IMR-90 (cell line): Measurements from ENCODE around the gene TDRD7. TPM values are rescaled to one million over a fixed set of nuclear protein-coding genes. Genes with fewer than 3 reads are reported as not detected.

Experiments used
- ATAC-seq: fragments of 200-7000 bp; cut with Tn5 transposase; 2 replicates; pipeline ENCODE4 v1.9.1; 2020; ENCODE audit warnings: low read depth, mild to moderate bottlenecking, moderate library complexity
- BruUV-seq: library from RNA; stranded (reverse); fragments of 400-500 nt; replicated peaks from 2 replicates; lab custom pipeline; 2021; lab: Mats Ljungman, UMichigan
- CTCF ChIA-PET: fragments of 300-600 bp; formaldehyde crosslinking; extraction: SDS; loops from one replicate; lab custom pipeline; 2021; ENCODE audit warnings: antibody characterized with exemption; lab: Yijun Ruan, JAX
- POLR2A ChIA-PET: fragments of 300-600 bp; sonication (Branson Sonifier 250); formaldehyde crosslinking; loops from one replicate; lab custom pipeline; 2022; ENCODE audit warnings: antibody characterized with exemption; ENCODE audit not compliant: unreplicated experiment; lab: Charles Lee
- DNase-seq: peaks from one replicate; pipeline ENCODE4 v3.0.0; 2013
- H2AFZ ChIP-seq: replicated peaks from 2 replicates; pipeline ENCODE3; 2013; ENCODE audit warnings: low read length, mild to moderate bottlenecking; ENCODE audit not compliant: poor library complexity
- H2AK5ac ChIP-seq: 2 replicates; pipeline ENCODE4 v1.6.1; 2013; ENCODE audit warnings: low read depth, low read length, inconsistent platforms
- H2AK9ac ChIP-seq: replicated peaks from 2 replicates; pipeline ENCODE3; 2013; ENCODE audit warnings: mild to moderate bottlenecking, low read depth, low read length, moderate library complexity; ENCODE audit not compliant: poor library complexity
- H2BK120ac ChIP-seq: 2 replicates; pipeline ENCODE4 v1.6.1; 2013; ENCODE audit warnings: low read depth, low read length, inconsistent platforms
- H2BK15ac ChIP-seq: 3 replicates; pipeline ENCODE4 v1.6.1; 2013; ENCODE audit warnings: low read depth, low read length, inconsistent platforms
- H2BK20ac ChIP-seq: 2 replicates; pipeline ENCODE4 v1.6.1; 2013; ENCODE audit warnings: low read depth, mild to moderate bottlenecking, inconsistent platforms, low read length, moderate library complexity
- H2BK5ac ChIP-seq: 2 replicates; pipeline ENCODE4 v1.6.1; 2013; ENCODE audit warnings: mild to moderate bottlenecking, low read depth, low read length, inconsistent platforms; ENCODE audit not compliant: poor library complexity, severe bottlenecking
- H3K14ac ChIP-seq: replicated peaks from 2 replicates; pipeline ENCODE4 v1.6.1; 2013; ENCODE audit warnings: low read depth, low read length, inconsistent platforms
- H3K18ac ChIP-seq: 2 replicates; pipeline ENCODE4 v1.6.1; 2013; ENCODE audit warnings: low read depth, low read length, control low read depth
- H3K23ac ChIP-seq: 2 replicates; pipeline ENCODE4 v1.6.1; 2013; ENCODE audit warnings: low read depth, low read length, inconsistent platforms
- H3K27ac ChIP-seq: 2 replicates; pipeline ENCODE4 v1.5.1; 2013; ENCODE audit warnings: mild to moderate bottlenecking, control low read depth, low read length; ENCODE audit not compliant: insufficient read depth
- H3K27me3 ChIP-seq: 2 replicates; pipeline ENCODE4 v1.6.1; 2013; ENCODE audit warnings: low read length; ENCODE audit not compliant: control insufficient read depth, insufficient read depth
- H3K36me3 ChIP-seq: 2 replicates; pipeline ENCODE4 v1.6.1; 2013; ENCODE audit warnings: low read length, mixed read lengths; ENCODE audit not compliant: control insufficient read depth, insufficient read depth
- H3K4ac ChIP-seq: 2 replicates; pipeline ENCODE4 v1.6.1; 2013; ENCODE audit warnings: low read depth, low read length, inconsistent platforms
- H3K4me1 ChIP-seq: 2 replicates; pipeline ENCODE4 v1.6.1; 2013; ENCODE audit warnings: low read length, mixed read lengths; ENCODE audit not compliant: control insufficient read depth, insufficient read depth
- H3K4me2 ChIP-seq: 2 replicates; pipeline ENCODE4 v1.6.1; 2013; ENCODE audit warnings: low read depth, mild to moderate bottlenecking, control low read depth, low read length, moderate library complexity
- H3K4me3 ChIP-seq: 2 replicates; pipeline ENCODE4 v1.5.1; 2013; ENCODE audit warnings: low read depth, mild to moderate bottlenecking, control low read depth, low read length, moderate library complexity; ENCODE audit not compliant: insufficient read depth
- H3K56ac ChIP-seq: 2 replicates; pipeline ENCODE4 v1.6.1; 2013; ENCODE audit warnings: low read length, inconsistent platforms; ENCODE audit not compliant: insufficient read depth; ENCODE audit errors: extremely low read depth
- H3K79me1 ChIP-seq, 2 experiments: 2 replicates each; pipeline ENCODE4 v1.6.1; 2013; ENCODE audit warnings: low read length in 2 of 2, inconsistent platforms in 1 of 2, low read depth in 1 of 2
- H3K9ac ChIP-seq: 2 replicates; pipeline ENCODE4 v1.6.1; 2013; ENCODE audit warnings: low read depth, low read length, control low read depth
- H3K9me1 ChIP-seq: 2 replicates; pipeline ENCODE4 v1.6.1; 2013; ENCODE audit warnings: low read length, inconsistent platforms; ENCODE audit not compliant: insufficient read depth
- H3K9me3 ChIP-seq: 2 replicates; pipeline ENCODE4 v1.6.1; 2013; ENCODE audit warnings: low read length; ENCODE audit not compliant: control insufficient read depth, insufficient read depth
- H4K20me1 ChIP-seq: 2 replicates; pipeline ENCODE4 v1.6.1; 2013; ENCODE audit warnings: low read length, inconsistent platforms; ENCODE audit not compliant: insufficient read depth
- H4K5ac ChIP-seq: 2 replicates; pipeline ENCODE4 v1.6.1; 2013; ENCODE audit warnings: mild to moderate bottlenecking, low read depth, low read length, control low read depth
- H4K8ac ChIP-seq, 2 experiments: 2 replicates each; pipeline ENCODE4 v1.6.1; 2013; ENCODE audit warnings: low read depth in 2 of 2, low read length in 2 of 2, control low read depth in 1 of 2, inconsistent platforms in 1 of 2
- H4K91ac ChIP-seq: 2 replicates; pipeline ENCODE4 v1.6.1; 2013; ENCODE audit warnings: low read depth, low read length, inconsistent platforms; ENCODE audit not compliant: insufficient read depth
- BHLHE40 ChIP-seq: fragments of 150-350 bp; IDR thresholded peaks from 2 replicates; pipeline ENCODE4 v1.6.1; 2016; ENCODE audit warnings: mild to moderate bottlenecking, low read depth, low read length
- CEBPB ChIP-seq: IDR thresholded peaks from 2 replicates; pipeline ENCODE4 v1.6.1; 2012; ENCODE audit warnings: low read depth, low read length, improper control_type of control experiment
- CHD1 ChIP-seq: IDR thresholded peaks from 2 replicates; pipeline ENCODE4 v1.6.1; 2012; ENCODE audit warnings: low read depth, low read length, improper control_type of control experiment
- CTCF ChIP-seq: conservative IDR thresholded peaks from 2 replicates; pipeline ENCODE4 v1.5.1; 2012; ENCODE audit warnings: mild to moderate bottlenecking, low read depth, low read length, improper control_type of control experiment
- ELK1 ChIP-seq: fragments of 150-350 bp; IDR thresholded peaks from 2 replicates; pipeline ENCODE4 v1.6.1; 2016; ENCODE audit warnings: low read depth, mild to moderate bottlenecking, low read length, moderate library complexity, borderline replicate concordance
- MAFK ChIP-seq: IDR thresholded peaks from 2 replicates; pipeline ENCODE4 v1.6.1; 2012; ENCODE audit warnings: low read depth, low read length, improper control_type of control experiment
- MAZ ChIP-seq: IDR thresholded peaks from 2 replicates; pipeline ENCODE4 v1.6.1; 2012; ENCODE audit warnings: low read depth, mild to moderate bottlenecking, low read length, improper control_type of control experiment, moderate library complexity, borderline replicate concordance
- MXI1 ChIP-seq: IDR thresholded peaks from 2 replicates; pipeline ENCODE4 v1.6.1; 2012; ENCODE audit warnings: low read depth, mild to moderate bottlenecking, low read length, moderate library complexity, borderline replicate concordance
- NFE2L2 ChIP-seq: fragments of 150-350 bp; IDR thresholded peaks from 2 replicates; pipeline ENCODE4 v1.6.1; 2016; ENCODE audit warnings: low read depth, mild to moderate bottlenecking, low read length
- POLR2A ChIP-seq: IDR thresholded peaks from 2 replicates; pipeline ENCODE4 v1.6.1; 2012; ENCODE audit warnings: mild to moderate bottlenecking, low read depth, low read length
- RAD21 ChIP-seq: IDR thresholded peaks from 2 replicates; pipeline ENCODE4 v1.6.1; 2012; ENCODE audit warnings: low read length, improper control_type of control experiment
- RCOR1 ChIP-seq: IDR thresholded peaks from 2 replicates; pipeline ENCODE4 v1.6.1; 2012; ENCODE audit warnings: mild to moderate bottlenecking, low read length, improper control_type of control experiment; ENCODE audit not compliant: insufficient replicate concordance
- RFX5 ChIP-seq: IDR thresholded peaks from 2 replicates; pipeline ENCODE4 v1.8.0; 2012; ENCODE audit warnings: low read depth, mild to moderate bottlenecking, low read length, moderate library complexity
- USF2 ChIP-seq: fragments of 150-350 bp; IDR thresholded peaks from 2 replicates; pipeline ENCODE4 v1.6.1; 2017; ENCODE audit warnings: mild to moderate bottlenecking, antibody characterized with exemption, low read length, low read depth
- WGBS, 2 experiments: methylation state at CpG; one replicate each; pipeline versions ENCODE4 v1.1.5 to v1.1.7; 2013; ENCODE audit warnings: missing lambda C conversion rate in 2 of 2; ENCODE audit not compliant: insufficient read length in 1 of 2; ENCODE audit errors: extremely low coverage in 2 of 2; 5-methylcytosine and 5-hydroxymethylcytosine counted together
- dilution Hi-C: fragments of 300-500 bp; cut with HindIII; formaldehyde crosslinking; loops from one replicate; pipeline ENCODE4 v1.14.3; 2018; ENCODE audit warnings: low sequenced_read_pairs; ENCODE audit not compliant: unreplicated experiment
- in situ Hi-C: fragments of 300-500 bp; cut with MboI; formaldehyde crosslinking; loops from 3 replicates; pipeline ENCODE4 v1.14.3; 2019; ENCODE audit warnings: low sequenced_read_pairs, inconsistent platforms, mixed read lengths
- intact Hi-C: fragments of 100-400 bp; cut with micrococcal nuclease; formaldehyde crosslinking; loops from 2 replicates; pipeline ENCODE4 v1.10.0; 2022
- polyA plus RNA-seq, 3 experiments: library from polyadenylated mRNA; depleted of rRNA; stranded (reverse); fragments of >200 nt; gene quantifications; 2 replicates each; pipeline ENCODE4 v1.2.3, GENCODE V29; 2012; ENCODE audit warnings: low replicate concordance in 1 of 3
- total RNA-seq: library from RNA; depleted of rRNA; stranded (reverse); fragments of >200 nt; gene quantifications from 2 replicates; pipeline ENCODE4 v1.2.3, GENCODE V29; 2012

The TDRD7 gene
- total and polyA plus RNA-seq, 2 of the 4 experiments (the other 2 are of a cell fraction): 4.4 to 9.7 TPM

- Histone ChIP-seq H3K27ac (no peak overlapping the region), H3K27me3 (no peaks in the 10 kb centered on the region), H3K4me2 (no peak overlapping the region), H3K14ac (no peak overlapping the region), H3K4me1 (peaks cover 2% of the 10 kb centered on the region), H2AFZ (no peak overlapping the region), H2BK5ac (no peak overlapping the region), H3K4me3 (no peak overlapping the region), H3K56ac (no peak overlapping the region), H4K91ac (no peak overlapping the region), H3K4ac (no peak overlapping the region), H2AK5ac (no peak overlapping the region), H3K9ac (no peak overlapping the region), H4K8ac (no peak overlapping the region), H3K9me3 (no peaks in the 10 kb centered on the region), H3K36me3 (peaks cover 3% of the 10 kb centered on the region; the same call in 1 of the 2 replicates), H4K20me1 (no peaks in the 10 kb centered on the region), H3K79me1 (no peaks in the 10 kb centered on the region), H2BK15ac (no peak overlapping the region), H3K18ac (no peak overlapping the region), H4K5ac (no peak overlapping the region), H2BK20ac (no peak overlapping the region), H3K23ac (no peak overlapping the region), H2AK9ac (no peak overlapping the region), H2BK120ac (no peak overlapping the region), H3K9me1 (peaks cover 3% of the 10 kb centered on the region; the same call in 1 of the 2 replicates)
- dilution Hi-C loops: no loop called here
- BruUV-seq: no TSS peak
- ATAC-seq: peak; percentile 97
- CTCF ChIA-PET: interaction anchor here (0.6 to 7.4 kb wide), 15 partner anchors 10 to 164 kb away, joined by 3 to 119 read pairs (median 6); partner anchors contain the start of genes NCBP1, TMOD1 and TSTD2
- in situ Hi-C loops: loop anchor here (5.0 kb wide), 1 partner anchor 148 kb away; no protein-coding TSS in a partner anchor
- intact Hi-C loops: loop anchor here (1.0 to 10.0 kb wide), 3 partner anchors 129 to 426 kb away; no protein-coding TSS in a partner anchor
- WGBS, 2 experiments: no CpG with 5 or more reads among the region's 4 CpGs
- peak; percentile 65 for DNase-seq
- POLR2A ChIA-PET: interaction anchor here (1.0 kb wide), 1 partner anchor 129 kb away, joined by 3 read pairs; no protein-coding TSS in a partner anchor
- TF ChIP-seq RAD21 (peak; percentile 98), ELK1 (no peak), MXI1 (no peak), CTCF (peak; percentile 95), MAFK (no peak), MAZ (no peak), USF2 (no peak), CHD1 (no peak), CEBPB (no peak), NFE2L2 (no peak), BHLHE40 (no peak), POLR2A (peak; percentile 55; the same call in 1 of the 2 replicates), RFX5 (no peak), RCOR1 (no peak)
Measured at GRCh38 chr9:97468658-97469448, 57.0 kb downstream of the TDRD7 start.
